ENCODE results near the gene PSMB11. TPM values are rescaled to one million over a fixed set of nuclear protein-coding genes. Genes with fewer than 3 reads are reported as not detected.

Gene PSMB11
- total and polyA plus RNA-seq, 2 experiments from 2014 or later, result not detected

DNA sequence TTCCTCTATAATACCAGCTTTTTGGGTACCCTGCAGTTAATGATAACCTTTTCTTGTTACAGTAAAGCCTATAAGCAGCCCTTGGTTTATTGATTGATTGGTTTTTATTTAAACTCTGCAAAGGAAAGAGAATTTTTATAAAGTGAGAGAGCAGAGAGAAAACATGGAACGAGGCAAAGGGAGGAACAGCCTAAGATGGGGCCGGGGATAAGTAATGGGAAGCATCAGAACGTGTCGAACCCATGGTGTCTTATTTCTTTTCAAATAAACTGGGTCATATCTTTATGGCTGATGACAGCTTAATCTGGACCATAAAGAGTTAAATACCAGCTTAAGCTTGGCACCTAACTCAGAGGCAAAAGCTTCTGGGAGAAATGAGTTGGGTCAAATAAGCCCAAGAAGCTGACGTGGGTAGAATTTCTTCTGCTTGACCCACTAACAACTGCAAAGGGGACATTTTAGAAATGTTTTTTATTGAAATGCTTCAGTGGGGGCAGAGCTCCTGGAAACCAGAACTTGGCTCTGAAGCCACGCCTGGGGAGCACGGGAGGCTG, 20.0 kb upstream of the PSMB11 start:
- Histone ChIP-seq H2AFZ (no peak overlapping the region), H3K4me1 (ENCODE audit: insufficient read depth) (peaks cover 13% of the 10 kb centered on the region), H4K20me1 (ENCODE audit: insufficient read depth, poor library complexity, severe bottlenecking) (no peaks in the 10 kb centered on the region), H3K4me3 (no peak overlapping the region), H3K27ac (no peak overlapping the region), H3K9me2 (replicated peaks; ENCODE audit: insufficient read depth) (no peaks in the 10 kb centered on the region), H3K4me2 (no peak overlapping the region), H3K27me3 (no peaks in the 10 kb centered on the region), H3K9me3 (ENCODE audit: low read depth) (no peaks in the 10 kb centered on the region), H3K79me2 (no peaks in the 10 kb centered on the region), H3K36me3 (replicated peaks; ENCODE audit: insufficient read depth, low read depth) (peaks cover 3% of the 10 kb centered on the region)
- TF ChIP-seq EZH2phosphoT487 (IDR thresholded peaks at IDR 0.05; ENCODE audit: low read depth, severe bottlenecking, unreplicated experiment) (no peak), EZH2 (IDR thresholded peaks at IDR 0.05; ENCODE audit: borderline replicate concordance) (no peak), CTCF (IDR thresholded peaks at IDR 0.05; ENCODE audit: poor library complexity) (no peak)
- 60% methylated on average over 7 of the region's 7 CpGs for WGBS (ENCODE audit: low lambda C conversion rate, missing lambda C conversion rate)
- DNase-seq (ENCODE audit: low spot score), result no peak

- no peaks in the 10 kb centered on the region for H3K27me3 ChIP-seq
- H3K36me3 ChIP-seq (replicated peaks; ENCODE audit: insufficient read depth, low read depth), result peaks cover 3% of the 10 kb centered on the region
- no peaks in the 10 kb centered on the region for H3K79me2 ChIP-seq
- no peak overlapping the region for H3K4me2 ChIP-seq
- H3K27ac ChIP-seq, result no peak overlapping the region
- no peaks in the 10 kb centered on the region for H4K20me1 ChIP-seq (ENCODE audit: insufficient read depth, poor library complexity, severe bottlenecking)
- no peak overlapping the region for H2AFZ ChIP-seq
- no peaks in the 10 kb centered on the region for H3K9me2 ChIP-seq (replicated peaks; ENCODE audit: insufficient read depth)
- 86% methylated on average over 8 of the region's 8 CpGs for WGBS (ENCODE audit: low lambda C conversion rate, missing lambda C conversion rate)
- H3K4me1 ChIP-seq (ENCODE audit: insufficient read depth), result peaks cover 13% of the 10 kb centered on the region
- H3K9me3 ChIP-seq (ENCODE audit: low read depth), result no peaks in the 10 kb centered on the region
- no peak for TF ChIP-seq CTCF (IDR thresholded peaks at IDR 0.05; ENCODE audit: poor library complexity)
- no peak for TF ChIP-seq EZH2 (IDR thresholded peaks at IDR 0.05; ENCODE audit: borderline replicate concordance)
- TF ChIP-seq EZH2phosphoT487 (IDR thresholded peaks at IDR 0.05; ENCODE audit: low read depth, severe bottlenecking, unreplicated experiment), result no peak
- no peak for DNase-seq (ENCODE audit: low spot score)
- no peak overlapping the region for H3K4me3 ChIP-seq
Observed at GRCh38 chr14:23023022-23023794, 18.8 kb upstream of the PSMB11 start.

DNA sequence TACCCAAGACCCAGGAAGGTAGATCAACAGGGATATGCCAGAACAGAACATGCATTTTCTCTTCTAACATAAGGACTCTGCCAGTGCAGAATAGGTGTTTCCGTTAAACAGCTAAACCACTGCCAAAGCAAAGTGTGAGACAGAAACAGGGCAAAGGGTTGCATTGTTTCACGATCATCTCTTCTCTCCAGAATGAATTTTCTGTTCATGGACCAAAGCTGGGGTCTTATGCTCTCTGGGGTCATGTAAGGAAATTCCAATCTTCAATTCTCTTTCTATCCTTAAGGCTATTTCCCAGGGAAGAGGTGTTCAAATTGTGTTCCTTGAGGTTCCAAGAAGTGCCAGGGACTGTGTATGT, 18.2 kb upstream of the PSMB11 start:
- Histone ChIP-seq H3K79me2 (no peaks in the 10 kb centered on the region), H3K36me3 (replicated peaks; ENCODE audit: insufficient read depth, low read depth) (peaks cover 3% of the 10 kb centered on the region), H3K27me3 (no peaks in the 10 kb centered on the region), H3K27ac (no peak overlapping the region), H3K9me2 (replicated peaks; ENCODE audit: insufficient read depth) (no peaks in the 10 kb centered on the region), H4K20me1 (ENCODE audit: insufficient read depth, poor library complexity, severe bottlenecking) (no peaks in the 10 kb centered on the region), H3K9me3 (ENCODE audit: low read depth) (no peaks in the 10 kb centered on the region), H3K4me3 (no peak overlapping the region), H2AFZ (no peak overlapping the region), H3K4me1 (ENCODE audit: insufficient read depth) (peaks cover 13% of the 10 kb centered on the region), H3K4me2 (no peak overlapping the region)
- DNase-seq (ENCODE audit: low spot score), result no peak
- TF ChIP-seq EZH2phosphoT487 (IDR thresholded peaks at IDR 0.05; ENCODE audit: low read depth, severe bottlenecking, unreplicated experiment) (no peak), EZH2 (IDR thresholded peaks at IDR 0.05; ENCODE audit: borderline replicate concordance) (no peak)
- WGBS (ENCODE audit: low lambda C conversion rate, missing lambda C conversion rate), result 96% methylated on average over 2 of the region's 2 CpGs

- no peak for DNase-seq (ENCODE audit: low spot score)
- Histone ChIP-seq H3K36me3 (replicated peaks; ENCODE audit: insufficient read depth, low read depth) (peaks cover 3% of the 10 kb centered on the region), H3K4me3 (no peak overlapping the region), H3K27ac (peak overlapping the region; percentile 82), H2AFZ (no peak overlapping the region), H3K9me3 (ENCODE audit: low read depth) (no peaks in the 10 kb centered on the region), H4K20me1 (ENCODE audit: insufficient read depth, poor library complexity, severe bottlenecking) (no peaks in the 10 kb centered on the region), H3K27me3 (no peaks in the 10 kb centered on the region), H3K9me2 (replicated peaks; ENCODE audit: insufficient read depth) (no peaks in the 10 kb centered on the region), H3K4me2 (no peak overlapping the region), H3K79me2 (peaks cover 7% of the 10 kb centered on the region), H3K4me1 (ENCODE audit: insufficient read depth) (peaks cover 13% of the 10 kb centered on the region)
- WGBS (ENCODE audit: low lambda C conversion rate, missing lambda C conversion rate), result 83% methylated on average over 7 of the region's 7 CpGs
- TF ChIP-seq CTCF (IDR thresholded peaks at IDR 0.05; ENCODE audit: poor library complexity) (no peak), EZH2phosphoT487 (IDR thresholded peaks at IDR 0.05; ENCODE audit: low read depth, severe bottlenecking, unreplicated experiment) (no peak), EZH2 (IDR thresholded peaks at IDR 0.05; ENCODE audit: borderline replicate concordance) (no peak)
Observed at GRCh38 chr14:23024612-23025075, 17.4 kb upstream of the PSMB11 start.

Data from hepatocyte (in vitro differentiated cells).